Measurements from ENCODE around the gene PPP4C. TPM values are rescaled to one million over a fixed set of nuclear protein-coding genes. Genes with fewer than 3 reads are reported as not detected.

Gene PPP4C
- total RNA-seq, 3 donors from 2014 or later = 47.7 to 55.1 (median 51.7) TPM

GRCh38 chr16:30049871-30050270, 25.9 kb upstream of the PPP4C start:
- H3K36me3 ChIP-seq = no peaks in the 10 kb centered on the region
- H3K27ac ChIP-seq = no peak overlapping the region
- intact Hi-C loops (cut with DNase I; ENCODE audit: low total_unique reads) = no loop called here
- H3K9me3 ChIP-seq = no peaks in the 10 kb centered on the region
- no peak for DNase-seq (ENCODE audit: low spot score in 2 of 2)
- H3K4me1 ChIP-seq = no peaks in the 10 kb centered on the region
- no peaks in the 10 kb centered on the region for H3K27me3 ChIP-seq
- H3K4me3 ChIP-seq = no peak overlapping the region
- TF ChIP-seq CTCF (IDR thresholded peaks at IDR 0.05) = no peak
- TF ChIP-seq POLR2A (IDR thresholded peaks at IDR 0.05) = no peak
- TF ChIP-seq POLR2AphosphoS5 (IDR thresholded peaks at IDR 0.05) = no peak

GRCh38 chr16:30051518-30051917, 24.3 kb upstream of the PPP4C start:
- TF ChIP-seq POLR2AphosphoS5 (IDR thresholded peaks at IDR 0.05) (no peak), CTCF (IDR thresholded peaks at IDR 0.05) (no peak), POLR2A (IDR thresholded peaks at IDR 0.05) (no peak)
- H3K27ac ChIP-seq = no peak overlapping the region
- no peaks in the 10 kb centered on the region for H3K4me1 ChIP-seq
- intact Hi-C loops (cut with DNase I; ENCODE audit: low total_unique reads) = no loop called here
- DNase-seq (ENCODE audit: low spot score in 2 of 2) = no peak
- no peaks in the 10 kb centered on the region for H3K27me3 ChIP-seq
- no peaks in the 10 kb centered on the region for H3K9me3 ChIP-seq
- no peak overlapping the region for H3K4me3 ChIP-seq
- H3K36me3 ChIP-seq = no peaks in the 10 kb centered on the region

GRCh38 chr16:30052671-30053372, 23.0 kb upstream of the PPP4C start:
- intact Hi-C loops (cut with DNase I; ENCODE audit: low total_unique reads) = no loop called here
- Histone ChIP-seq H3K4me1 (no peaks in the 10 kb centered on the region), H3K36me3 (no peaks in the 10 kb centered on the region), H3K4me3 (peak overlapping the region; percentile 66 to 78 (median 68)), H3K27ac (peak overlapping the region; percentile 45 to 64), H3K9me3 (no peaks in the 10 kb centered on the region), H3K27me3 (no peaks in the 10 kb centered on the region)
- DNase-seq (ENCODE audit: low spot score in 2 of 2) = peak; percentile 84 to 97
- TF ChIP-seq POLR2A (IDR thresholded peaks at IDR 0.05) = no peak
- TF ChIP-seq POLR2AphosphoS5 (IDR thresholded peaks at IDR 0.05) = peak; percentile 84 to 89 (median 85)

- Histone ChIP-seq H3K9me3 (no peaks in the 10 kb centered on the region), H3K4me3 (peak overlapping the region; percentile 66 to 78 (median 68)), H3K36me3 (no peaks in the 10 kb centered on the region), H3K27me3 (no peaks in the 10 kb centered on the region), H3K27ac (peak overlapping the region; percentile 45 to 64), H3K4me1 (no peaks in the 10 kb centered on the region)
- TF ChIP-seq POLR2AphosphoS5 (IDR thresholded peaks at IDR 0.05) (no peak), POLR2A (IDR thresholded peaks at IDR 0.05) (no peak), CTCF (IDR thresholded peaks at IDR 0.05) (no peak)
- intact Hi-C loops (cut with DNase I; ENCODE audit: low total_unique reads) = no loop called here
- no peak for DNase-seq (ENCODE audit: low spot score in 2 of 2)
Observed at GRCh38 chr16:30053376-30054015, 22.3 kb upstream of the PPP4C start.

GRCh38 chr16:30054451-30054850, 21.3 kb upstream of the PPP4C start:
- Histone ChIP-seq H3K4me1 (no peaks in the 10 kb centered on the region), H3K36me3 (no peaks in the 10 kb centered on the region), H3K4me3 (no peak overlapping the region), H3K27ac (peak overlapping the region; percentile 41 to 50), H3K9me3 (no peaks in the 10 kb centered on the region), H3K27me3 (no peaks in the 10 kb centered on the region)
- intact Hi-C loops (cut with DNase I; ENCODE audit: low total_unique reads) = no loop called here
- TF ChIP-seq CTCF (IDR thresholded peaks at IDR 0.05) (no peak), POLR2AphosphoS5 (IDR thresholded peaks at IDR 0.05) (no peak), POLR2A (IDR thresholded peaks at IDR 0.05) (no peak)
- no peak for DNase-seq (ENCODE audit: low spot score in 2 of 2)
